Natural killer cell (primary cell): ENCODE measurements around the gene FHIT. TPM values are rescaled to one million over a fixed set of nuclear protein-coding genes. Genes with fewer than 3 reads are reported as not detected.

ENCODE experiments used
- ATAC-seq, 3 donors: fragments of 150-1000 bp in 2 of 3; fragments of 200-7000 bp in 1 of 3; cut with Tn5 transposase; 1 replicate in 1 of 3; 2 replicates in 2 of 3; pipeline ENCODE4 v1.10.0; 2021; ENCODE audit warnings: mild to moderate bottlenecking in 2 of 3, moderate library complexity in 2 of 3
- DNase-seq, 2 donors: peaks; one replicate each; pipeline versions ENCODE4 v3.0.0 to v3.0.0-alpha.2; 2013 to 2021; ENCODE audit warnings: mixed read lengths in 1 of 2
- H3K27ac ChIP-seq: one replicate; pipeline ENCODE4 v1.5.1; 2013; ENCODE audit warnings: mild to moderate bottlenecking, low read length
- H3K27me3 ChIP-seq: one replicate; pipeline ENCODE4 v1.6.1; 2013; ENCODE audit warnings: low read length; ENCODE audit not compliant: control insufficient read depth, insufficient read depth
- H3K36me3 ChIP-seq: one replicate; pipeline ENCODE4 v1.6.1; 2013; ENCODE audit warnings: low read length; ENCODE audit not compliant: control insufficient read depth, insufficient read depth
- H3K4me1 ChIP-seq: one replicate; pipeline ENCODE4 v1.6.1; 2013; ENCODE audit warnings: low read length; ENCODE audit not compliant: control insufficient read depth, insufficient read depth
- H3K4me3 ChIP-seq: one replicate; pipeline ENCODE4 v1.5.1; 2013; ENCODE audit warnings: low read length
- H3K9me3 ChIP-seq: one replicate; pipeline ENCODE4 v1.6.1; 2013; ENCODE audit warnings: low read length; ENCODE audit not compliant: control insufficient read depth, insufficient read depth
- H3K27ac Mint-ChIP-seq, 2 donors: one replicate each; pipeline ENCODE4 v1.8.0; 2022; ENCODE audit warnings: mild to moderate bottlenecking in 2 of 2, mixed read lengths in 2 of 2, moderate library complexity in 1 of 2
- H3K27me3 Mint-ChIP-seq, 2 donors: one replicate each; pipeline ENCODE4 v1.8.0; 2022; ENCODE audit warnings: low read depth in 2 of 2, mixed read lengths in 2 of 2
- H3K36me3 Mint-ChIP-seq: one replicate; pipeline ENCODE4 v1.8.0; 2022; ENCODE audit warnings: mixed read lengths
- H3K4me1 Mint-ChIP-seq, 2 donors: one replicate each; pipeline ENCODE4 v1.8.0; 2022; ENCODE audit warnings: mixed read lengths in 2 of 2
- H3K4me3 Mint-ChIP-seq: one replicate; pipeline ENCODE4 v1.8.0; 2022; ENCODE audit warnings: mild to moderate bottlenecking, moderate library complexity, mixed read lengths
- H3K9me3 Mint-ChIP-seq, 2 donors: one replicate each; pipeline ENCODE4 v1.8.0; 2022; ENCODE audit warnings: mixed read lengths in 2 of 2
- WGBS: methylation state at CpG from one replicate; pipeline ENCODE4 v1.1.7; 2013; ENCODE audit warnings: missing lambda C conversion rate; ENCODE audit not compliant: insufficient coverage; 5-methylcytosine and 5-hydroxymethylcytosine counted together
- intact Hi-C: fragments of 100-400 bp; cut with micrococcal nuclease; formaldehyde crosslinking; loops from one replicate; pipeline ENCODE4 v1.14.2; 2022
- total RNA-seq, 4 donors: library from RNA; stranded (reverse); fragments of 120-200 nt in 1 of 4; gene quantifications; one replicate each; pipeline versions ENCODE4 v1.2.3 to v1.2.4, GENCODE V29; 2013 to 2022
- TF ChIP-seq, protein P1 (sequence below): fragments of 200-600 bp; IDR thresholded peaks from one replicate; pipeline ENCODE4 v1.8.0; 2022; ENCODE audit warnings: antibody characterized with exemption

FHIT gene
- total RNA-seq, 3 donors from 2014 or later (not counting 1 experiment from before 2014, with no cell fraction given), result 2.7 to 6.1 (median 3.3) TPM

- H3K27me3 Mint-ChIP-seq, result peaks cover 0 to 4% of the 10 kb centered on the region in 2 donors
- intact Hi-C loops, result no loop called here
- H3K27me3 ChIP-seq, result no peaks in the 10 kb centered on the region
- H3K4me1 ChIP-seq, result no peaks in the 10 kb centered on the region
- ATAC-seq (no peak), DNase-seq (no peak)
- TF ChIP-seq, protein P1, sequence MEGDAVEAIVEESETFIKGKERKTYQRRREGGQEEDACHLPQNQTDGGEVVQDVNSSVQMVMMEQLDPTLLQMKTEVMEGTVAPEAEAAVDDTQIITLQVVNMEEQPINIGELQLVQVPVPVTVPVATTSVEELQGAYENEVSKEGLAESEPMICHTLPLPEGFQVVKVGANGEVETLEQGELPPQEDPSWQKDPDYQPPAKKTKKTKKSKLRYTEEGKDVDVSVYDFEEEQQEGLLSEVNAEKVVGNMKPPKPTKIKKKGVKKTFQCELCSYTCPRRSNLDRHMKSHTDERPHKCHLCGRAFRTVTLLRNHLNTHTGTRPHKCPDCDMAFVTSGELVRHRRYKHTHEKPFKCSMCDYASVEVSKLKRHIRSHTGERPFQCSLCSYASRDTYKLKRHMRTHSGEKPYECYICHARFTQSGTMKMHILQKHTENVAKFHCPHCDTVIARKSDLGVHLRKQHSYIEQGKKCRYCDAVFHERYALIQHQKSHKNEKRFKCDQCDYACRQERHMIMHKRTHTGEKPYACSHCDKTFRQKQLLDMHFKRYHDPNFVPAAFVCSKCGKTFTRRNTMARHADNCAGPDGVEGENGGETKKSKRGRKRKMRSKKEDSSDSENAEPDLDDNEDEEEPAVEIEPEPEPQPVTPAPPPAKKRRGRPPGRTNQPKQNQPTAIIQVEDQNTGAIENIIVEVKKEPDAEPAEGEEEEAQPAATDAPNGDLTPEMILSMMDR, result no peak
- no peaks in the 10 kb centered on the region for H3K9me3 Mint-ChIP-seq
- no peak overlapping the region for H3K4me3 ChIP-seq
- no peaks in the 10 kb centered on the region for H3K36me3 Mint-ChIP-seq
- 95% methylated on average over 7 of the region's 7 CpGs for WGBS
- no peak overlapping the region for H3K27ac ChIP-seq
- H3K9me3 ChIP-seq, result no peaks in the 10 kb centered on the region
- no peak overlapping the region for H3K4me3 Mint-ChIP-seq
- no peak overlapping the region for H3K27ac Mint-ChIP-seq
- no peaks in the 10 kb centered on the region for H3K4me1 Mint-ChIP-seq
- no peaks in the 10 kb centered on the region for H3K36me3 ChIP-seq
Observed at GRCh38 chr3:60269829-60270266, 981.4 kb downstream of the FHIT start.

- Histone ChIP-seq H3K9me3 (no peaks in the 10 kb centered on the region), H3K27ac (no peak overlapping the region), H3K36me3 (no peaks in the 10 kb centered on the region), H3K4me1 (no peaks in the 10 kb centered on the region), H3K27me3 (no peaks in the 10 kb centered on the region), H3K4me3 (no peak overlapping the region)
- no peaks in the 10 kb centered on the region for H3K9me3 Mint-ChIP-seq
- no peak overlapping the region for H3K27ac Mint-ChIP-seq
- TF ChIP-seq, protein P1, result no peak
- no peak overlapping the region for H3K4me3 Mint-ChIP-seq
- H3K4me1 Mint-ChIP-seq, result no peaks in the 10 kb centered on the region
- ATAC-seq, result no peak
- intact Hi-C loops, result no loop called here
- peaks cover 0 to 5% of the 10 kb centered on the region in 2 donors for H3K27me3 Mint-ChIP-seq
- DNase-seq, result no peak
- no peaks in the 10 kb centered on the region for H3K36me3 Mint-ChIP-seq
- WGBS, result 88% methylated on average over 1 of the region's 1 CpG
Observed at GRCh38 chr3:60269377-60269776, 981.9 kb downstream of the FHIT start.

GRCh38 chr3:60268123-60268522, 983.1 kb downstream of the FHIT start:
- no peaks in the 10 kb centered on the region for H3K4me1 Mint-ChIP-seq
- no peaks in the 10 kb centered on the region for H3K9me3 ChIP-seq
- H3K9me3 Mint-ChIP-seq, result no peaks in the 10 kb centered on the region
- no peak overlapping the region for H3K27ac ChIP-seq
- H3K4me3 Mint-ChIP-seq, result no peak overlapping the region
- peaks cover 0 to 5% of the 10 kb centered on the region in 2 donors for H3K27me3 Mint-ChIP-seq
- DNase-seq (no peak), ATAC-seq (no peak)
- no peaks in the 10 kb centered on the region for H3K4me1 ChIP-seq
- TF ChIP-seq, protein P1, result no peak
- intact Hi-C loops, result no loop called here
- no peaks in the 10 kb centered on the region for H3K36me3 Mint-ChIP-seq
- 0% methylated on average over 1 of the region's 2 CpGs for WGBS
- H3K36me3 ChIP-seq, result no peaks in the 10 kb centered on the region
- no peak overlapping the region for H3K27ac Mint-ChIP-seq
- peaks cover 3% of the 10 kb centered on the region for H3K27me3 ChIP-seq
- H3K4me3 ChIP-seq, result no peak overlapping the region

- Histone ChIP-seq H3K4me1 (no peaks in the 10 kb centered on the region), H3K27ac (no peak overlapping the region), H3K27me3 (peaks cover 3% of the 10 kb centered on the region), H3K36me3 (no peaks in the 10 kb centered on the region), H3K4me3 (no peak overlapping the region), H3K9me3 (no peaks in the 10 kb centered on the region)
- ATAC-seq (no peak), DNase-seq (no peak)
- Mint-ChIP-seq H3K27ac (no peak overlapping the region), H3K4me1 (no peaks in the 10 kb centered on the region), H3K4me3 (no peak overlapping the region), H3K36me3 (no peaks in the 10 kb centered on the region), H3K27me3 (peaks cover 0 to 5% of the 10 kb centered on the region in 2 donors), H3K9me3 (no peaks in the 10 kb centered on the region)
- TF ChIP-seq, protein P1, result no peak
- intact Hi-C loops, result no loop called here
- WGBS, result no CpG with 5 or more reads among the region's 2 CpGs
Observed at GRCh38 chr3:60266444-60266843, 984.8 kb downstream of the FHIT start.
